Choroid plexus epithelial cell (primary cell): ENCODE results near the gene APMAP.

Source experiments
- DNase-seq: peaks from one replicate; pipeline ENCODE4 v3.0.0-alpha.2; 2010; ENCODE audit warnings: low read depth
- H3K4me3 ChIP-seq: 2 replicates; pipeline ENCODE4 v1.5.1; 2011; ENCODE audit warnings: low read depth, mild to moderate bottlenecking, control low read depth, low read length, moderate library complexity
- CTCF ChIP-seq: conservative IDR thresholded peaks from 2 replicates; pipeline ENCODE4 v1.5.1; 2011; ENCODE audit warnings: low read depth, mild to moderate bottlenecking, control low read depth, inconsistent platforms, low read length, moderate library complexity

APMAP gene

GRCh38 chr20:25018841-25019240, 26.3 kb upstream of the APMAP start:
- no peak for TF ChIP-seq CTCF
- no peak overlapping the region for H3K4me3 ChIP-seq
- no peak for DNase-seq

DNA sequence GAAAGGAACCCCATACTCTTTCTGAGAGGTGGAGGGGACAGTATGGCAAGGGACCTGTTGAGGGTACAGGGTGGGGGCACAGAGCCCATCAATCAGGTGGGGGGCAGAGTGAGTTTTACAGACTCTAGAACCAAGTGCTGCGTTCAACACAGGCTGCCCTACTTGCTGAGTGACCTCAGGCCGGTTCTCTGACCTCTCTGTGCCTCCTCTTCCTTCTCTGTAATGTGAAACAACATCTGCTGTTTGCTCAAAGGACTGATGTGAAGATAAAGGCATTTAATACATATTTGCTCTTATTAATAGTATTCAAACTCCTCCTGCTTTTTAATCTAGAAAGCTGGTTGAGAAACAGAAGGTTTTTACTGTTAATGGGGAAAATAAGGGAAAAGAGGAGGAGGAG, 25.9 kb upstream of the APMAP start:
- no peak overlapping the region for H3K4me3 ChIP-seq
- DNase-seq = no peak
- no peak for TF ChIP-seq CTCF

GRCh38 chr20:25017257-25017803, 24.8 kb upstream of the APMAP start:
- TF ChIP-seq CTCF = no peak
- no peak for DNase-seq
- no peak overlapping the region for H3K4me3 ChIP-seq

- no peak for TF ChIP-seq CTCF
- no peak overlapping the region for H3K4me3 ChIP-seq
- no peak for DNase-seq
These were observed 23.9 kb upstream of the APMAP start for GRCh38 chr20:25016471-25016870.

DNA sequence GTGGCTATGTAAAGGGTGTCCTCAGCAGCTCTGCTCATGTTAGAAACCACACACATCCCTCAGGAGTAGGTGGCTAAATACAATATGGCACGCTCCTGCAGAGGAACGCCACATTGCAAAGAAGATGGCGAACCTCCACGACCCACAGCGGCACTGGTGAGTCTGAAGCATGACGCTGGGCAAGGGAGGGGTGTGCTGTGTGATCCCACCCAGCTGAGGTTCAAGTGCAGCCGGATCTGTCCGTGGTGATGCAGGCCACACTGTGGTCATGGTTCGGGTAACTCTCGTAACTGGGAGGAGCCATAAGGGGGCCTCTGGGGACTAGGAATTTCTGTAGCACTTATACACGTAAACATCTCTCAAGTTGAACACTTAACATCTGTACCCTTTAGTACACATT, 23.4 kb upstream of the APMAP start:
- no peak for DNase-seq

DNA sequence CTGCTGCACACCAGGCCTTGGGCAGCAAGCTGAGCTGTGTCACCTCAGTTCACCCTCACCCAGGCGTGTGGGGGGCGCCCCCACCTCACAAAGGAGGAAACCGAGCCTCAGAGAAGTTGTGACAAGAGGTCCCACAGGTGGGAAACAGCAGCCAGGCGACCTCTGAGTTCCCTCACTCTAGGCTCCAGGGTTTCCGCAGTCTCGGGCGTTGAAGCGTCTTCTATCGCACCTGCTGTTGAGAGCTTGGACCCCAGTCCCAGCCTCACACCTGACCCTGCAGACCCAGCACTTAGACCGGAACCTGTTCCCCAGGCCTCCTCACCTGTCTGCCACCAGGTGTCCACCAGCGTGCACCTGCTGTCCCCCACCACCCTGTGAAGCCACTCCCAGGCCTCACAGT, 22.3 kb upstream of the APMAP start:
- H3K4me3 ChIP-seq = no peak overlapping the region
- DNase-seq = no peak
- TF ChIP-seq CTCF = no peak

More for the DNA sequence above, 23.4 kb upstream of the APMAP start:
- H3K4me3 ChIP-seq = no peak overlapping the region
- no peak for TF ChIP-seq CTCF
